OCI-LY7 (cell line): ENCODE measurements around the gene PRKCA.

Source experiments
- EZH2phosphoT487 ChIP-seq: fragments of 200-600 bp; sonication (generic); IDR thresholded peaks from 2 replicates; pipeline ENCODE4 v1.6.1; 2018; ENCODE audit warnings: low read depth, borderline replicate concordance, mild to moderate bottlenecking, mixed run types, antibody characterized with exemption, low read length, moderate library complexity, mixed read lengths
- TF ChIP-seq, protein P1 (sequence below): fragments of 200-600 bp; sonication (generic); conservative IDR thresholded peaks from 2 replicates; pipeline ENCODE4 v1.5.1; 2014; ENCODE audit warnings: mild to moderate bottlenecking, antibody characterized with exemption, low read length, moderate library complexity, mixed read lengths

DNA sequence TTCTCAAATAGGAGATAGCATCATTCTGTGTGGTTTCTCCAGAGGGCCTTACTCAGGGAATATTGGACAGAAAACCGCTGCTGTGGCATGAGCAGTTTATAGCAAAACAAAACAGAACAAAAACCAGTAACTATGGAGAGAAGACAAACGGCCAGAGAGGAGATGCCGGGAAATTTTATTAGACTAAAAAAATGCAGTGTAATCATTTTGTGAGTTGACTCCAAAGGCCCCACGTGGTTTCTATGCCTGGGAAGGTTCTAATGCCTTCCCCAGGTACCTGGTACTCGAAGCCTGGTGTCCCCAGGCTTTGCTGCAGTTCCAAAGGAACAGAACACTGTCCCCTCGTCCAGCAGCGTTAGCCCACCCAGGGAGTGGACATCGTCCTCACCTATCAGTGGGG lies 519.6 kb downstream of the PRKCA start:
- TF ChIP-seq, protein P1, sequence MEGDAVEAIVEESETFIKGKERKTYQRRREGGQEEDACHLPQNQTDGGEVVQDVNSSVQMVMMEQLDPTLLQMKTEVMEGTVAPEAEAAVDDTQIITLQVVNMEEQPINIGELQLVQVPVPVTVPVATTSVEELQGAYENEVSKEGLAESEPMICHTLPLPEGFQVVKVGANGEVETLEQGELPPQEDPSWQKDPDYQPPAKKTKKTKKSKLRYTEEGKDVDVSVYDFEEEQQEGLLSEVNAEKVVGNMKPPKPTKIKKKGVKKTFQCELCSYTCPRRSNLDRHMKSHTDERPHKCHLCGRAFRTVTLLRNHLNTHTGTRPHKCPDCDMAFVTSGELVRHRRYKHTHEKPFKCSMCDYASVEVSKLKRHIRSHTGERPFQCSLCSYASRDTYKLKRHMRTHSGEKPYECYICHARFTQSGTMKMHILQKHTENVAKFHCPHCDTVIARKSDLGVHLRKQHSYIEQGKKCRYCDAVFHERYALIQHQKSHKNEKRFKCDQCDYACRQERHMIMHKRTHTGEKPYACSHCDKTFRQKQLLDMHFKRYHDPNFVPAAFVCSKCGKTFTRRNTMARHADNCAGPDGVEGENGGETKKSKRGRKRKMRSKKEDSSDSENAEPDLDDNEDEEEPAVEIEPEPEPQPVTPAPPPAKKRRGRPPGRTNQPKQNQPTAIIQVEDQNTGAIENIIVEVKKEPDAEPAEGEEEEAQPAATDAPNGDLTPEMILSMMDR, result no peak
- no peak for TF ChIP-seq EZH2phosphoT487
